Caco-2 (cell line): Measurements from ENCODE around the gene ZNF664. TPM values are rescaled to one million over a fixed set of nuclear protein-coding genes. Genes with fewer than 3 reads are reported as not detected.

Experiments used
- BruUV-seq: library from RNA; stranded (reverse); fragments of 400-500 nt; replicated peaks from 2 replicates; lab custom pipeline; 2021; lab: Mats Ljungman, UMichigan
- CTCF ChIA-PET: fragments of 300-600 bp; sonication (Branson Sonifier 250); formaldehyde crosslinking; loops from one replicate; lab custom pipeline; 2022; ENCODE audit warnings: antibody characterized with exemption; lab: Charles Lee
- POLR2A ChIA-PET: fragments of 300-600 bp; sonication (Branson Sonifier 250); formaldehyde crosslinking; loops from one replicate; lab custom pipeline; 2022; ENCODE audit warnings: antibody characterized with exemption; lab: Charles Lee
- DNase-seq, 2 experiments: peaks; one replicate each; pipeline versions ENCODE4 v3.0.0 to v3.0.0-alpha.2; 2020 to 2022
- H3K27me3 ChIP-seq: replicated peaks from 2 replicates; pipeline ENCODE4 v1.6.0; 2011; ENCODE audit warnings: low read length; ENCODE audit not compliant: control insufficient read depth, insufficient read depth
- H3K36me3 ChIP-seq: 2 replicates; pipeline ENCODE4 v1.5.1; 2011; ENCODE audit warnings: low read length; ENCODE audit not compliant: control insufficient read depth, insufficient read depth
- H3K4me1 ChIP-seq: fragments of 250-450 bp; sonication (Bioruptor Pico); 2 replicates; pipeline ENCODE4 v1.5.1; 2020; ENCODE audit warnings: mild to moderate bottlenecking
- H3K4me3 ChIP-seq: 2 replicates; pipeline ENCODE4 v1.5.1; 2011; ENCODE audit warnings: low read depth, mild to moderate bottlenecking, control low read depth, low read length
- H3K9me3 ChIP-seq: fragments of 250-450 bp; sonication (Bioruptor Pico); 2 replicates; pipeline ENCODE4 v1.5.1; 2020; ENCODE audit warnings: mild to moderate bottlenecking, moderate library complexity
- H3K27ac Mint-ChIP-seq: one replicate; pipeline ENCODE4 v1.8.0; 2022; ENCODE audit warnings: mixed read lengths; ENCODE audit not compliant: unreplicated experiment
- H3K27me3 Mint-ChIP-seq: one replicate; pipeline ENCODE4 v1.8.0; 2022; ENCODE audit warnings: mixed read lengths; ENCODE audit not compliant: insufficient read depth, unreplicated experiment
- H3K36me3 Mint-ChIP-seq: one replicate; pipeline ENCODE4 v1.8.0; 2022; ENCODE audit warnings: mild to moderate bottlenecking, mixed read lengths; ENCODE audit not compliant: insufficient read depth, unreplicated experiment
- H3K4me1 Mint-ChIP-seq: one replicate; pipeline ENCODE4 v1.8.0; 2022; ENCODE audit warnings: low read depth, mixed read lengths; ENCODE audit not compliant: unreplicated experiment
- H3K4me3 Mint-ChIP-seq: one replicate; pipeline ENCODE4 v1.8.0; 2022; ENCODE audit warnings: mild to moderate bottlenecking, moderate library complexity, mixed read lengths; ENCODE audit not compliant: unreplicated experiment
- H3K9me3 Mint-ChIP-seq: one replicate; pipeline ENCODE4 v1.8.0; 2022; ENCODE audit warnings: mixed read lengths; ENCODE audit not compliant: unreplicated experiment
- CTCF ChIP-seq, 2 experiments: fragments of 200-600 bp in 1 of 2; IDR thresholded peaks; 1 replicate in 1 of 2; 2 replicates in 1 of 2; pipeline versions ENCODE4 v1.5.1 to v1.8.0; 2011 to 2022; ENCODE audit warnings: antibody characterized with exemption in 1 of 2, control low read depth in 1 of 2, inconsistent platforms in 1 of 2, low read depth in 1 of 2, low read length in 1 of 2, mild to moderate bottlenecking in 1 of 2, moderate library complexity in 1 of 2; ENCODE audit not compliant: insufficient read depth in 1 of 2, severe bottlenecking in 1 of 2, unreplicated experiment in 1 of 2
- intact Hi-C: fragments of 100-400 bp; cut with micrococcal nuclease; formaldehyde crosslinking; loops from one replicate; pipeline ENCODE4 v1.10.0; 2022; ENCODE audit not compliant: unreplicated experiment
- total RNA-seq: library from RNA; stranded (reverse); gene quantifications from 2 replicates; pipeline ENCODE4 v1.2.3, GENCODE V29; 2022

The ZNF664 gene
- total RNA-seq, 1 experiment from 2014 or later, result 117 TPM

- ChIA-PET POLR2A (no interaction called here), CTCF (interaction anchor here (0.5 to 1.0 kb wide), 2 partner anchors 15 to 755 kb away, joined by 3 to 7 read pairs; no protein-coding TSS in a partner anchor)
- no peaks in the 10 kb centered on the region for H3K27me3 Mint-ChIP-seq
- no peaks in the 10 kb centered on the region for H3K9me3 Mint-ChIP-seq
- no peak overlapping the region for H3K4me3 Mint-ChIP-seq
- intact Hi-C loops, result no loop called here
- no peak for TF ChIP-seq CTCF (IDR thresholded peaks at IDR 0.05; ENCODE audit: insufficient read depth in 1 of 2, low read depth in 1 of 2, low read length in 1 of 2, severe bottlenecking in 1 of 2, unreplicated experiment in 1 of 2)
- no TSS peak for BruUV-seq
- Histone ChIP-seq H3K27me3 (no peaks in the 10 kb centered on the region), H3K36me3 (peaks cover 2% of the 10 kb centered on the region; the same call in 1 of the 2 replicates), H3K4me3 (no peak overlapping the region), H3K4me1 (no peaks in the 10 kb centered on the region), H3K9me3 (no peaks in the 10 kb centered on the region)
- no peak for DNase-seq
- no peak overlapping the region for H3K27ac Mint-ChIP-seq
- H3K4me1 Mint-ChIP-seq, result no peaks in the 10 kb centered on the region
- H3K36me3 Mint-ChIP-seq, result peaks cover 30% of the 10 kb centered on the region
Measured at GRCh38 chr12:124017064-124017463, 44.0 kb downstream of the ZNF664 start.

- Mint-ChIP-seq H3K27ac (no peak overlapping the region), H3K4me1 (no peaks in the 10 kb centered on the region), H3K36me3 (peaks cover 19% of the 10 kb centered on the region), H3K4me3 (no peak overlapping the region), H3K9me3 (no peaks in the 10 kb centered on the region), H3K27me3 (no peaks in the 10 kb centered on the region)
- TF ChIP-seq CTCF (IDR thresholded peaks at IDR 0.05; ENCODE audit: insufficient read depth in 1 of 2, low read depth in 1 of 2, low read length in 1 of 2, severe bottlenecking in 1 of 2, unreplicated experiment in 1 of 2), result no peak
- ChIA-PET POLR2A (no interaction called here), CTCF (interaction anchor here (0.7 kb wide), 1 partner anchor 28 kb away, joined by 3 read pairs; no protein-coding TSS in a partner anchor)
- H3K27me3 ChIP-seq, result no peaks in the 10 kb centered on the region
- no peaks in the 10 kb centered on the region for H3K4me1 ChIP-seq
- no TSS peak for BruUV-seq
- H3K4me3 ChIP-seq, result no peak overlapping the region
- no peaks in the 10 kb centered on the region for H3K9me3 ChIP-seq
- intact Hi-C loops, result no loop called here
- no peak for DNase-seq
- H3K36me3 ChIP-seq, result no peaks in the 10 kb centered on the region; the same call in 1 of the 2 replicates
Measured at GRCh38 chr12:124018539-124018938, 45.5 kb downstream of the ZNF664 start.

- no peaks in the 10 kb centered on the region for H3K27me3 ChIP-seq
- no peaks in the 10 kb centered on the region for H3K9me3 ChIP-seq
- no peaks in the 10 kb centered on the region; the same call in 1 of the 2 replicates for H3K36me3 ChIP-seq
- H3K4me3 Mint-ChIP-seq, result no peak overlapping the region
- ChIA-PET CTCF (interaction anchor here (0.6 kb wide), 1 partner anchor 328 kb away, joined by 3 read pairs; no protein-coding TSS in a partner anchor), POLR2A (no interaction called here)
- no TSS peak for BruUV-seq
- no peak overlapping the region for H3K4me3 ChIP-seq
- DNase-seq, result no peak
- TF ChIP-seq CTCF (IDR thresholded peaks at IDR 0.05; ENCODE audit: insufficient read depth in 1 of 2, low read depth in 1 of 2, low read length in 1 of 2, severe bottlenecking in 1 of 2, unreplicated experiment in 1 of 2), result no peak
- intact Hi-C loops, result no loop called here
- no peaks in the 10 kb centered on the region for H3K27me3 Mint-ChIP-seq
- H3K36me3 Mint-ChIP-seq, result peaks cover 13% of the 10 kb centered on the region
- no peaks in the 10 kb centered on the region for H3K4me1 Mint-ChIP-seq
- no peak overlapping the region for H3K27ac Mint-ChIP-seq
- H3K9me3 Mint-ChIP-seq, result no peaks in the 10 kb centered on the region
- no peaks in the 10 kb centered on the region for H3K4me1 ChIP-seq
Measured at GRCh38 chr12:124019115-124019514, 46.1 kb downstream of the ZNF664 start.
